Activated T-helper 9 cell treated with anti-CD3 and anti-CD28 coated beads, Interleukin-2, amount 50 U/mL, for 16 hours (primary cell): ENCODE data around the gene LRRC3.

Experiments
- DNase-seq: peaks from one replicate; pipeline ENCODE4 v3.0.0-alpha.2; 2020; ENCODE audit warnings: low read depth

Gene LRRC3

GRCh38 chr21:44456915-44457736 is 1.8 kb downstream of the LRRC3 start:
- DNase-seq, result no peak

DNA sequence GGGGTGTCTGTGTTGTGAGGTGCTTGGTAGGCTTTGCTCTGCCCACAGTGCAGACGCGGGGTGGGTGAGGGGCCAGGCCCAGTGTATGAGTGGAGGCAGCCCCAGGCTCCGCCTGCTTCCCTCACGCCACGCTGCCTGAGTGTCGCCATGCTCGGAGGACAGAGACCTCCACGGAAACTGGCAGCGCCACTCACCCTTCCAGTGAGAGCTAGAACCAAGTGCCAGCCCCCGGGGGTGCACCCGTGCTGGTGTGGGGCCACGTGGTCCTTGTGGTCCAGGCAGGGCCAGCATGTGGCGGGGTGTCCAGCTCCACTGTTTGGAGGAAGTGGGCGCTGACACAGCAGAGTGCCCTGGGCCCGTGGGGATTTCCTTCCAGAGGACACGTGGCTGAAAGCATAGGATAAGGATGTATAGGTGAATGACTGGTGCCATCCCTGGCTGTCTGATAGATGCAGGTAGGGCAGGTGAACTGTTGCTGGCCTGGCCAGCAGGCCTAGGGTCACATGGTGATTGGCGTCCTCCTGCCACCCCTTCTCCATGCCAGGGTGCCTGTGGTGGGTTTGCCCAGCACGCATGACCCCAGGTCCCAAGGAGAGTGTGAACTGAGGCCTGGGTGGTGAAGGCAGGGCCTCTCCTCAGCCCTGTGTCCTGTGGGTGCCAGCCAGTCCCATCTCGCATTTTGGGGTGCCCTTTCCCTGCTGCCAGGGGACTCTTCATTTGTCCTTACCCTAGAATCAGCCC is 3.8 kb downstream of the LRRC3 start:
- DNase-seq, result no peak

- DNase-seq, result no peak
These were observed 4.6 kb downstream of the LRRC3 start for GRCh38 chr21:44459712-44460440.

GRCh38 chr21:44460441-44460755 is 5.1 kb downstream of the LRRC3 start:
- DNase-seq, result no peak

GRCh38 chr21:44461005-44461404 is 5.7 kb downstream of the LRRC3 start:
- no peak for DNase-seq

- DNase-seq, result no peak
These were observed 6.2 kb downstream of the LRRC3 start for GRCh38 chr21:44461464-44462001.

DNA sequence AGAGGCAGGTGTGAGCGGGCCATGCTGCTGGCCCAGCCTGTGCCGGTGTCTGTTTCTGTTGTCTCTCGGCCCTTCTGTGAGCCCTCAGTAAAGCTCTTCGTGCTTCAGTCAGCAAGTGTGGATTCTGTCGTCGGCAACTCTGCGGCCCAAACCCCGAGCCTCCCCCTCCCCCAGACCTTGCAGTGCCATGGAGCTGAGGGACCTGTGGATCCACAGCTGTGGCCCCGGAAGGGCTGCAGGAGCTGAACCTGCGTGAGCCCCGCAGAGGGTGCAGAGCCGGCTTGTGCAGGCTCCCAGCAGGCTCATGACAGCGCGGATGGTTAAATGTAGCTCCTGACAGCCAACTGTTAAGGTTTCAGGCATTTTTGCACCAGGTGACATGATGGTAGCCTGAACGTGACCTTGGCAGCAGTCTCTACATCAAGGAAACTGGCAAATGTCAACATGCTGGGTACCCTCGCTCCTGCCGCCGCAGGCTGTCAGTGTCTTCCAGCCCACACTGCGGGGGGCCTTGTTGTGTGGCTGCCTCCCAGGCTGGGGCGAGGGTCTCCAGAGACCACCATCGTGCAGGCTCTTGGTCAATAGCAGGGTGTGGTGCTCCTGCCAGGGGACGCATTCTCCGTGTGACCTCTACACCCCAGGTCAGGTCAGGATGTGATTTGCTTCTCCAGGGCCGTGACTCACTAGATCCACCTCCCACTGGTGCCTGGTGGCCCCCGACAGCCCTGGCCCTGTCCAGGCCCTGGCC is 7.0 kb downstream of the LRRC3 start:
- no peak for DNase-seq

DNA sequence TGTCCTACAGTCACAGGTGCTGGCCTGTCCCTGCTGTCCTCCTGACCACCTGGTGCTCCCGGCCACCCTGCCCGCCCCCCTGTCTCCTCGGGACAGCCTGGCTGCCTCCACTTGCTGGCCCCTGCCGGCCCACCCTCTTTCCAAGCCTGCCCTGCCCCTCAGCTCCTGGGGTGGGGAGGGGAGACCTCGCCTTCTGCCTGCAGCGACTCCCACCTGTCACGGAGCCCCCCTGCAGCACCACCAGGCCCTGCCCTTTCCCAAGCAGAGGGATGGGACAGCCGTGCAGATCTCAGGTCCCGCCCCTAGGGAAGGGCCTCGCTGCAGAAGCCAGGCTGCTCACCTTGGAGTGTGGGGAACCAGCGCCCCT is 7.5 kb downstream of the LRRC3 start:
- no peak for DNase-seq

DNA sequence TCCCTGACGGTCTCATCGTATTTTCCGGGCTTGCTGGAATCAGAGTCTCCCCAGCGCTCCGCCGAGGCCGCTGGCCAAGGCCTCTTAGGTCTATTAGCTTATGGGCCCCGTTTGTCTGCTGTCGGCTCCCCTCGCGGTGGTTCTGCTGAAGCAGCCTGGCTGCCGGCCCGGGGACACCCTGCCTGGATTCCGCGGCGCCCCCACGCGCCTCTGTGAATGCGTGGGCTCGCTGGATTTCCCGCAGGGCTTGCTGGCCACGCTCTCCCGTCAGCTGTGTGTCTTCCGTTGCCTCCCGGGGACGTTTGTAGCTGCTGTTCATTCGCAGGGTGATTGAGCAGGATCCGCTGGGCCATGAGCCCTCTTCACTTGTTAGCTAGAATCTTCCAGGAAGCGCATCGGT is 8.4 kb downstream of the LRRC3 start:
- DNase-seq, result no peak

GRCh38 chr21:44464351-44464750 is 9.0 kb downstream of the LRRC3 start:
- no peak for DNase-seq

GRCh38 chr21:44466351-44466954 is 11.1 kb downstream of the LRRC3 start:
- no peak for DNase-seq

DNA sequence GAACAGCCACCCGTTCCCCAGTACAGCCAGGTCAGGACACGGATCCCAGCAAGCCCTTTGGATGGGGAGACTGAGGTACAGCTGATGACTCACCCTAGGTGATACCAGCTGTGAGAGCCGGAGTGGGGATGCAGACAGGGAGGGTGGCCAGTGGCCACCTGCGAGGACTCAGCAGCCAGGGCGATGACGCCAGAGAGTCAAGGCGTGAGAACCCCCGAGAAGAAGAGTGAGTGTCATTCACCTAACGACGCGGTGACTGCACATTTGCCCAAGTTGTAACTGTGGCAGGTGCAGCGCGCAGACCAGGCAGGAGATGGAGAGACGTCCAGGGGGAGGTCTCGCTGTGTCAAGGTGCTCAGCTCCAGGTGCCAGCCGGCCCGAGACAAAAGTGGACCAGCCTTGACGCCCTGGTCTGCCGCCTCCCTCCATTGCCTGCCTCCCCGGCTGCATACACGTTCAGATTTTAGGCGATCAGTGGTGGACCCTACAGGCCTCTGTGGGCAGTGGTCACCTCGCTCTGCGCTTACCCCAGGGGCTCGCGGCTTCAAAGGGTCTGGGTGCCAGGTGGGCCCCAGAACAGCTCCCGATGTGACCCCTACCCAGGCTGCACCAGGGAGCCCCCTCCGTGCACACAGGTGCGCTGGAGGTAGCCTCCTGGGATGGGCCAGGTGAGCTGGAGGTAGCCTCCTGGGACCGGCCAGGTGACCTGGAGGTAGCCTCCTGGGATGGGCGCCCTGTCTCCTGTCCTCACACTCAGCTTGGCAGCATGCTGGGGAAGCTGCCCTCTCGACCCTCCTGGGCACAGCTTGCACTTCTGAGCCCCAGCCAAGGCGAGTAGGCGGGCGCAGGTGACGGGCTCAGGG is 11.9 kb downstream of the LRRC3 start:
- DNase-seq, result no peak

- DNase-seq, result no peak
These were observed 12.5 kb downstream of the LRRC3 start for GRCh38 chr21:44467859-44468195.

DNA sequence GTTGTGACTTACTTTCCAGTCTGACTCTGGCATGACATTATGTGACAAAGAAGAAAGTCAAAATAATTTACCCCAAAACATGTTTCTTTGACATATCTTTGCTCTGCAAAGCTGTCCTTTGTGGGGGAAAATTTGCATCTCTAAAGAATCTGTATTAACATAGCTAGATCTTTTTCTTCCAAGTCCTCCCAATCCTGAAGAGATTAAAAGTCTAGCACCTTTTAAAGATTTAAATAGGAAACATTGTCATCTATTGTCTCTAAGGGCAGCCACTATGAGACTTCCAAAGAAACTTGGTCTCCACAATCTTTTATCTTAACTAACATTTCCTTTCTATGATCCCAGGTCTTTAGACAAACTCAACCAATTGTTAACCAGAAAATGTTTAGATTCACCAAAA is 16.0 kb downstream of the LRRC3 start:
- DNase-seq, result no peak

- no peak for DNase-seq
These were observed 16.7 kb downstream of the LRRC3 start for GRCh38 chr21:44471996-44472395.

DNA sequence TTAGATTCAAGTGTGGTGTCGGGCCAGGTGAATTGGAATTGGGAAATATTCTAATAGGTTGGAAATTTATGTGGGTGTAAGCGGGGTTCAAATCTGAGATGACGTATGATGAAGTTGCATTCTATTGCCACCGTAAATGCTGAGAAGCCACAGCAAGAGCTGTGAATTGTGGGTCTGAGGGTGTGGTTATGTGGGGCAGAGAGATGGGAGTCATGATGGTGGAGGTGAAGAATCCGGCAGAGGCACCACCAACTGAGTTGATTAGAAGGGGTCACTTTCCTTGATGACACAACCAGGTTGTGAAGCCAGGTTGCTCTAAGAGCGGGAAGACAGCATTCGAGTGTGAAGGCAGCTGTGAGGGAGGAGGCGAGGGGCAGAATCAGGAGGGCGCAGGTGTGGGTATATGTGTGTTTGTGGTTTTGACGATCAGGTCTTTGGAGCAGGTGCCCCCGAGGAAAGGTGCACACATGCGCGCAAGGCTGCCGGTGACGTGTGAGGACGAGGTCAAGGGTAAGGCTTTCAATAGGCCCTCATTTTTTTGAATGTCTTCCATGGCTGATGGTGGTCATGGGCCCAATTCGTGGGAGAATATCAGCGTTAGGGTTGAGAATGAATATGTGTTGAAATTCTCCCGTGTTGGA is 18.7 kb downstream of the LRRC3 start:
- no peak for DNase-seq

DNA sequence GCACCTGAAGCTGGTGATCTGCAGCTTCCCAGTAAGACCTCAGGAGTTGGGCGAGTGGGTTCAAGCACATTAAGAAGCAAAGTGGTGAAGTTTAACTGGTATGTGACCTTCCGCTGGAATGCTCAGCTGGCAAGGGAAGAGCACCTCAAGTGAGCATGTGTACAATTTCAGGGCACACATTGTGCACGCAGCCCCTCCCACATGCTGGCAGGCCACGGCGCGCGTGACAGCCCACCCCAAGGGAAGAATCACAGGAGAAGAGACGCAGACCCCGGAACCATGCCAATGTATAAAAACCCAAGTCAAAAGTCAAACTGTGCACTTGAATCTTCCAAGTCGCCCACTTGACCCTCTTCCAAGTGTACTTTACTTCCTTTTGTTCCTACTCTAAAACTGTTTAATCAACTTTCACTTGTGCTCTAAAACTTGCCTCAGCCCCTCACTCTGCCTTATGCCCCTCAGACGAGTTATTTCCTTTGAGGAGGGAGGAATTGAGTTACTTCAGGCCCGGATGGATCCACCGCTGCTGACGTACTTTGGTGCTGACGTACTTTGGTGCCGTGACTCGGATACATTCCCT is 20.0 kb downstream of the LRRC3 start:
- no peak for DNase-seq

DNA sequence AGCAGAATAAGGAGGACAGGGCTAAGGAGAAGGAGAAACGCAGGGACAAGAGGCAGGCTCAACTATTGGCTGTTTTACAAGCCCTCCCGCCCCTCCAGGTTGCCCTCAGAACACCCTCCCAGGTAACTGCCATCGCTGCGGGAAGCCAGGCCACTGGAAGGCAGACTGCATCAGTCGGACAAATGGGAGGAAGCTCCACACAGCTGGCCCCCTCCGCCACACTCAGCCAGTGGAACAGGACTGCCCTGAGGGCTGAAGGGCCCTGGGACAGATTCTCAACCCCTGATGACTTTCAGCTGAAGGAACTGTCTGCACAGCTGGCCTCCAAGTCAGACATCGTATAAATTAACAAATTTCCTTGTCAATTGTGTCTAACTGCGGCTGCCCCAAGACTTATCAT is 21.8 kb downstream of the LRRC3 start:
- no peak for DNase-seq

GRCh38 chr21:44477712-44478111 is 22.4 kb downstream of the LRRC3 start:
- no peak for DNase-seq
